Kidney (tissue), 14 donors: ENCODE results near the gene GPATCH4. TPM values are rescaled to one million over a fixed set of nuclear protein-coding genes. Genes with fewer than 3 reads are reported as not detected.
A peak's percentile ranks its signal among the peaks of the same experiment; 100 is the strongest.
"Not testable (repeated sequence)": the region's sequence is repeated elsewhere in the genome, so short reads cannot be mapped to it uniquely, and the experiment has no call there.

Experiments
- DNase-seq, 5 donors: peaks; one replicate each; pipeline ENCODE4 v3.0.0-alpha.2; 2013 to 2020
- FAIRE-seq: peaks from 2 replicates; lab custom pipeline; 2012; peaks lifted over from hg19 to GRCh38; lab: Jason Lieb, UNC
- H3K27ac ChIP-seq, 2 donors: one replicate each; pipeline ENCODE4 v1.7.0; 2013; ENCODE audit warnings: low read depth in 2 of 2, low read length in 2 of 2, inconsistent platforms in 1 of 2
- H3K27me3 ChIP-seq: one replicate; pipeline ENCODE4 v1.7.1; 2013; ENCODE audit warnings: low read length, inconsistent platforms; ENCODE audit not compliant: control insufficient read depth, insufficient read depth
- H3K36me3 ChIP-seq, 3 donors: one replicate each; pipeline versions ENCODE4 v1.7.0 to v1.7.1; 2013; ENCODE audit warnings: low read length in 3 of 3, control low read depth in 1 of 3, inconsistent platforms in 1 of 3; ENCODE audit not compliant: insufficient read depth in 3 of 3, control insufficient read depth in 2 of 3
- H3K4me1 ChIP-seq, 3 donors: one replicate each; pipeline versions ENCODE4 v1.7.0 to v1.7.1; 2013; ENCODE audit warnings: low read length in 3 of 3, inconsistent platforms in 1 of 3, low read depth in 1 of 3; ENCODE audit not compliant: control insufficient read depth in 2 of 3, insufficient read depth in 2 of 3
- H3K4me3 ChIP-seq, 3 donors: one replicate each; pipeline versions ENCODE4 v1.7.0 to v1.8.1; 2013; ENCODE audit warnings: low read length in 3 of 3, control low read depth in 1 of 3, inconsistent platforms in 1 of 3
- H3K9ac ChIP-seq, 3 donors: one replicate each; pipeline versions ENCODE4 v1.7.0 to v1.7.1; 2013; ENCODE audit warnings: low read length in 3 of 3, control low read depth in 1 of 3, inconsistent platforms in 1 of 3
- H3K9me3 ChIP-seq, 3 donors: one replicate each; pipeline versions ENCODE4 v1.7.0 to v1.7.1; 2013; ENCODE audit warnings: low read length in 3 of 3, control low read depth in 1 of 3, inconsistent platforms in 1 of 3; ENCODE audit not compliant: control insufficient read depth in 2 of 3, insufficient read depth in 1 of 3
- CTCF ChIP-seq: IDR thresholded peaks from 3 replicates; pipeline ENCODE4 v1.5.1; 2012; ENCODE audit warnings: mild to moderate bottlenecking, moderate library complexity, borderline replicate concordance; ENCODE audit not compliant: insufficient read depth; ENCODE audit errors: extremely low read depth
- intact Hi-C: fragments of 100-400 bp; cut with DNase I; formaldehyde crosslinking; loops from one replicate; pipeline ENCODE4 v1.11.1; 2022
- polyA plus RNA-seq: library from polyadenylated mRNA; stranded (reverse); fragments of 350-450 nt; fragmentation: Illumina TruSeq; extraction: RNeasy Lipid Tissue Mini Kit (QIAGEN cat#74804); gene quantifications from one replicate; pipeline ENCODE4 v1.2.3, GENCODE V29; 2014; ENCODE audit warnings: low read depth, low replicate concordance; ENCODE audit not compliant: insufficient read depth
- total RNA-seq: library from RNA; stranded (reverse); fragmentation: NEBNext Ultra II Directional; extraction: Animal tissue kit (Norgen Biotek cat#: 25700); gene quantifications from one replicate; pipeline ENCODE4 v1.2.1, GENCODE V29; 2021
- donor health status: control.
- donor health status: control.
- donor health status: control.
- donor health status: control.
- donor health status: control.
- donor health status: DM: yes; HTN: yes; CAD: no.
- donor health status: Normal renal cell carcinoma (clear cell type).

Gene GPATCH4
- total and polyA plus RNA-seq, 2 donors from 2014 or later = 24.0 to 26.2 TPM

- no peak for DNase-seq
- H3K4me3 ChIP-seq = no peak overlapping the region
- no peak for TF ChIP-seq CTCF
- peaks cover 0 to 3% (median 0%) of the 10 kb centered on the region in 3 donors for H3K4me1 ChIP-seq
- peaks cover 3% of the 10 kb centered on the region for H3K27me3 ChIP-seq
- intact Hi-C loops = no loop called here
- no peak overlapping the region for H3K27ac ChIP-seq
- no peak overlapping the region for H3K9ac ChIP-seq
- no peak for FAIRE-seq
- no peaks in the 10 kb centered on the region for H3K9me3 ChIP-seq
- no peaks in the 10 kb centered on the region for H3K36me3 ChIP-seq
These were observed 11.4 kb upstream of the GPATCH4 start for GRCh38 chr1:156612666-156613065.

GRCh38 chr1:156610072-156610471, 8.8 kb upstream of the GPATCH4 start:
- intact Hi-C loops, FAIRE-seq, DNase-seq, H3K4me1 ChIP-seq, H3K27me3 ChIP-seq, H3K9me3 ChIP-seq, H3K27ac ChIP-seq, H3K4me3 ChIP-seq, H3K9ac ChIP-seq, H3K36me3 ChIP-seq: not testable (repeated sequence)

- DNase-seq (peak in 2 of 5 donors; percentile 27 to 32), FAIRE-seq (no peak)
- H3K9ac ChIP-seq = no peak overlapping the region
- H3K9me3 ChIP-seq = no peaks in the 10 kb centered on the region
- no peaks in the 10 kb centered on the region for H3K36me3 ChIP-seq
- H3K4me3 ChIP-seq = no peak overlapping the region
- no peaks in the 10 kb centered on the region for H3K4me1 ChIP-seq
- peaks cover 3% of the 10 kb centered on the region for H3K27me3 ChIP-seq
- peak; percentile 38 for TF ChIP-seq CTCF
- intact Hi-C loops = no loop called here
- no peak overlapping the region for H3K27ac ChIP-seq
These were observed 7.7 kb upstream of the GPATCH4 start for GRCh38 chr1:156608981-156609380.

GRCh38 chr1:156608036-156608674, 6.9 kb upstream of the GPATCH4 start:
- H3K27ac ChIP-seq = no peak overlapping the region
- H3K9ac ChIP-seq = no peak overlapping the region
- H3K4me3 ChIP-seq = no peak overlapping the region
- intact Hi-C loops = no loop called here
- no peaks in the 10 kb centered on the region for H3K36me3 ChIP-seq
- no peaks in the 10 kb centered on the region for H3K4me1 ChIP-seq
- peak in 3 of 5 donors; percentile 63 to 83 (median 73) for DNase-seq
- FAIRE-seq = no peak
- H3K9me3 ChIP-seq = no peaks in the 10 kb centered on the region
- H3K27me3 ChIP-seq = peaks cover 3% of the 10 kb centered on the region
- TF ChIP-seq CTCF = peak; percentile 85

- intact Hi-C loops, H3K27ac ChIP-seq, H3K36me3 ChIP-seq, H3K27me3 ChIP-seq, H3K9ac ChIP-seq, DNase-seq, H3K4me1 ChIP-seq, H3K9me3 ChIP-seq, FAIRE-seq, H3K4me3 ChIP-seq: not testable (repeated sequence)
These were observed 6.1 kb upstream of the GPATCH4 start for GRCh38 chr1:156607344-156607743.
